ENCODE measurements around the gene PSMA4.

- TF ChIP-seq CTCF (IDR thresholded peaks at IDR 0.05) (no peak), POLR2A (IDR thresholded peaks at IDR 0.05) (no peak)
Observed at GRCh38 chr15:78527325-78527724, 12.9 kb upstream of the PSMA4 start.
